GM21447 (cell line): ENCODE measurements around the gene PLPPR1.
"Not testable (repeated sequence)": the region's sequence is repeated elsewhere in the genome, so short reads cannot be mapped to it uniquely, and the experiment has no call there.

Experiments used
- ATAC-seq: cut with Tn5 transposase; IDR thresholded peaks from one replicate; pipeline ENCODE4 v1.9.1; 2021; ENCODE audit not compliant: unreplicated experiment

The PLPPR1 gene

GRCh38 chr9:101121836-101122399 is 93.4 kb downstream of the PLPPR1 start:
- ATAC-seq, result no peak

- peak; percentile 70 for ATAC-seq
Observed at GRCh38 chr9:101126556-101126955, 98.0 kb downstream of the PLPPR1 start.

GRCh38 chr9:101127369-101127768 is 98.8 kb downstream of the PLPPR1 start:
- not testable (repeated sequence) for ATAC-seq

- no peak for ATAC-seq
Observed at GRCh38 chr9:101128623-101129022, 100.1 kb downstream of the PLPPR1 start.

GRCh38 chr9:101130054-101130453 is 101.5 kb downstream of the PLPPR1 start:
- no peak for ATAC-seq

- ATAC-seq, result no peak
Observed at GRCh38 chr9:101131326-101131725, 102.8 kb downstream of the PLPPR1 start.

- no peak for ATAC-seq
Observed at GRCh38 chr9:101132801-101133200, 104.3 kb downstream of the PLPPR1 start.

- ATAC-seq, result no peak
Observed at GRCh38 chr9:101138509-101138908, 110.0 kb downstream of the PLPPR1 start.

- no peak for ATAC-seq
Observed at GRCh38 chr9:101139082-101139481, 110.6 kb downstream of the PLPPR1 start.

- no peak for ATAC-seq
Observed at GRCh38 chr9:101140764-101141163, 112.2 kb downstream of the PLPPR1 start.

GRCh38 chr9:101146508-101146907 is 118.0 kb downstream of the PLPPR1 start:
- ATAC-seq, result no peak

- ATAC-seq, result no peak
Observed at GRCh38 chr9:101148344-101148743, 119.8 kb downstream of the PLPPR1 start.

GRCh38 chr9:101158361-101158760 is 129.8 kb downstream of the PLPPR1 start:
- ATAC-seq, result no peak

GRCh38 chr9:101162231-101162630 is 133.7 kb downstream of the PLPPR1 start:
- ATAC-seq, result no peak

GRCh38 chr9:101165131-101165530 is 136.6 kb downstream of the PLPPR1 start:
- no peak for ATAC-seq

GRCh38 chr9:101167490-101168134 is 139.1 kb downstream of the PLPPR1 start:
- ATAC-seq, result no peak

GRCh38 chr9:101172616-101173015 is 144.1 kb downstream of the PLPPR1 start:
- ATAC-seq, result no peak

GRCh38 chr9:101173907-101174306 is 145.4 kb downstream of the PLPPR1 start:
- ATAC-seq, result no peak

GRCh38 chr9:101176384-101176783 is 147.9 kb downstream of the PLPPR1 start:
- ATAC-seq, result no peak

- no peak for ATAC-seq
Observed at GRCh38 chr9:101184813-101185278, 156.3 kb downstream of the PLPPR1 start.

GRCh38 chr9:101191723-101192122 is 163.2 kb downstream of the PLPPR1 start:
- no peak for ATAC-seq

GRCh38 chr9:101197026-101197425 is 168.5 kb downstream of the PLPPR1 start:
- no peak for ATAC-seq

GRCh38 chr9:101200852-101201251 is 172.3 kb downstream of the PLPPR1 start:
- ATAC-seq, result no peak
